DOHH2 (cell line): ENCODE measurements around the gene C4orf51.

Experiments used
- CTCF ChIP-seq: fragments of 200-600 bp; sonication (generic); IDR thresholded peaks from one replicate; pipeline ENCODE4 v1.5.1; 2014; ENCODE audit warnings: antibody characterized with exemption, mild to moderate bottlenecking, low read depth, low read length; ENCODE audit not compliant: poor library complexity, severe bottlenecking
- EZH2phosphoT487 ChIP-seq: fragments of 200-600 bp; sonication (generic); IDR thresholded peaks from 2 replicates; pipeline ENCODE4 v1.6.1; 2017; ENCODE audit warnings: borderline replicate concordance, mild to moderate bottlenecking, antibody characterized with exemption, low read length, moderate library complexity, mixed read lengths

GRCh38 chr4:145732001-145732815, 52.3 kb downstream of the C4orf51 start:
- TF ChIP-seq CTCF (no peak), EZH2phosphoT487 (no peak)
